ENCODE measurements around the gene CAPSL. TPM values are rescaled to one million over a fixed set of nuclear protein-coding genes. Genes with fewer than 3 reads are reported as not detected.

Gene CAPSL
- total RNA-seq, 3 donors from 2014 or later = not detected

DNA sequence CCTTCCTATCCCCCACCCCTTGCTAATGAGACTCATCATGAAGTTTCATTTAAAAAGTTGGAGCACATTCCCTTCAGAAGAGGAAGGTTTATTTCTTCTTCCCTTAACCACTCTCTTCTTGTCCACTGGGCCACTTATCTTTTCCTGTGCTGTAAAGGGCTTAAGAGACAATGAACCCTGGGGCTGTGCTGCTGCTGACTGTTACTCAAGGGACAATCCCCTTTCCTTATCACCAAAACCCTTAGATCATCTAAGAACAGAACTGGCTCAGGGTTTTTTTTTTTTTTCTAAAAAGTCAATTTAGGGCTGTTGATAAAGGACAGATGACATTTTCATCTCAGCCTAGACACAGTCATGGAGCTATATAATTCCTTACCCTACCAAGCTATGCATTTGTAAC, 29.6 kb downstream of the CAPSL start:
- TF ChIP-seq, protein P1, sequence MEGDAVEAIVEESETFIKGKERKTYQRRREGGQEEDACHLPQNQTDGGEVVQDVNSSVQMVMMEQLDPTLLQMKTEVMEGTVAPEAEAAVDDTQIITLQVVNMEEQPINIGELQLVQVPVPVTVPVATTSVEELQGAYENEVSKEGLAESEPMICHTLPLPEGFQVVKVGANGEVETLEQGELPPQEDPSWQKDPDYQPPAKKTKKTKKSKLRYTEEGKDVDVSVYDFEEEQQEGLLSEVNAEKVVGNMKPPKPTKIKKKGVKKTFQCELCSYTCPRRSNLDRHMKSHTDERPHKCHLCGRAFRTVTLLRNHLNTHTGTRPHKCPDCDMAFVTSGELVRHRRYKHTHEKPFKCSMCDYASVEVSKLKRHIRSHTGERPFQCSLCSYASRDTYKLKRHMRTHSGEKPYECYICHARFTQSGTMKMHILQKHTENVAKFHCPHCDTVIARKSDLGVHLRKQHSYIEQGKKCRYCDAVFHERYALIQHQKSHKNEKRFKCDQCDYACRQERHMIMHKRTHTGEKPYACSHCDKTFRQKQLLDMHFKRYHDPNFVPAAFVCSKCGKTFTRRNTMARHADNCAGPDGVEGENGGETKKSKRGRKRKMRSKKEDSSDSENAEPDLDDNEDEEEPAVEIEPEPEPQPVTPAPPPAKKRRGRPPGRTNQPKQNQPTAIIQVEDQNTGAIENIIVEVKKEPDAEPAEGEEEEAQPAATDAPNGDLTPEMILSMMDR (IDR thresholded peaks at IDR 0.05) = no peak
- TF ChIP-seq POLR2A (IDR thresholded peaks at IDR 0.05) = no peak

DNA sequence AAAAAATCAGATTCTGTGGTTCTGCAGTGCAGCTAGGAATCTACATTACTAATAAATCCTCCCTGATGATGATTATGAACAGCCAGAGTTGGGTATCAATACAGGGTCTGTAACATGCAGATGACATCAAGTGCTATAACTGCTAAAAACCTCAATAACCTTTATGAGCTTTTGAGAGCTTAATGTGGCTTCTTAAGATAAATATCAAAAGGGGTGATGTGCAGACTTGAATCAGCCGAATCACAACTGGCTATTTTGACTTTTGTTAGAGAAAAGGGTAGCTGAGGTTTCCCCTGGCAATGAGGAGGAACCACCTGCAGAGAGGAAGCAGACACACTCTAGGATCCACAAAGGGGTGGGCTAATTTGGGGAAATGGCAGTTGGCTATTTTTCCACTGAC, 30.2 kb downstream of the CAPSL start:
- Histone ChIP-seq H3K9me3 (no peaks in the 10 kb centered on the region), H3K4me3 (no peak overlapping the region), H3K27ac (no peak overlapping the region), H3K36me3 (no peaks in the 10 kb centered on the region), H3K4me1 (no peaks in the 10 kb centered on the region), H3K27me3 (no peaks in the 10 kb centered on the region)
- no peak for DNase-seq (ENCODE audit: low spot score in 2 of 2)
- no peak for TF ChIP-seq POLR2AphosphoS5 (IDR thresholded peaks at IDR 0.05)
- TF ChIP-seq, protein P1 (IDR thresholded peaks at IDR 0.05) = no peak
- no peak for TF ChIP-seq POLR2A (IDR thresholded peaks at IDR 0.05)
- intact Hi-C loops (cut with DNase I; ENCODE audit: low total_unique reads) = no loop called here

More for the DNA sequence above, 29.6 kb downstream of the CAPSL start:
- intact Hi-C loops (cut with DNase I; ENCODE audit: low total_unique reads) = no loop called here
- Histone ChIP-seq H3K4me3 (no peak overlapping the region), H3K27ac (no peak overlapping the region), H3K27me3 (no peaks in the 10 kb centered on the region), H3K36me3 (no peaks in the 10 kb centered on the region), H3K4me1 (no peaks in the 10 kb centered on the region), H3K9me3 (no peaks in the 10 kb centered on the region)
- DNase-seq (ENCODE audit: low spot score in 2 of 2) = no peak

DNA sequence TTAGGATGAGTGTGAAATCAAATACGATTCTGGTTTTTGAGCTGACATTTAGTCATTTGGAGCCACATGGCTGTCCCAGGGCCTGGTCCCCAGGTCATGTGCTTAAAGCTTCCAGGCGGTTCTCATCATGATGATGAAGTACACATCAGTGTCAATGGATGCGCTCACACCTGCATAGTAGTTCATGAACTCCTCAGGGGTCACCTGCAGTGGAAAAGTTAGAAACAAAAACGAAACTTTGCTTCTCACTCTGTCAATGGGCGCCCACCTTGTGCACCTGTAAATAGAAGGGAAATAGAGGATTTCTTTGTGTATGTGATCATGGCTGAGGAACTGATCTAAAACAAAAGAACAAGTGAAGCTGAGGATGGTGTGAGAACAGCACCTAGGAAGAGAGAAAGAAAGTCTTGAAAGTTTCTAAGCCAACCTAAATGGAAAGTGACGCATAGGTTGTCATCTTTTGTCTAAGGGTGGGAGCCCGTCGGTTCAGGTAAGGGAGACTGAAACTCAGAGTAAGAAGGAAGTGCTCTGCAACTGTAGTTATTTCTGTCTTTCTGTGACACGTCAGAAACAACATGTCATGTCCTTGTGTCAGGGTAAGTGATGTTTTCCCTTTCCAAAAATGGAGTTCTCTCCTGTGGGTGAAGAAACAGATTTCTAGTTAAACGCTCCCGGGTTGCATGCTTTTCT, 33.8 kb downstream of the CAPSL start:
- TF ChIP-seq, protein P1 (IDR thresholded peaks at IDR 0.05) = no peak
- TF ChIP-seq POLR2A (IDR thresholded peaks at IDR 0.05) (no peak), POLR2AphosphoS5 (IDR thresholded peaks at IDR 0.05) (no peak)
- Histone ChIP-seq H3K4me1 (no peaks in the 10 kb centered on the region), H3K4me3 (no peak overlapping the region), H3K27ac (no peak overlapping the region), H3K27me3 (no peaks in the 10 kb centered on the region), H3K9me3 (no peaks in the 10 kb centered on the region), H3K36me3 (no peaks in the 10 kb centered on the region)
- intact Hi-C loops (cut with DNase I; ENCODE audit: low total_unique reads) = no loop called here
- DNase-seq (ENCODE audit: low spot score in 2 of 2) = no peak

DNA sequence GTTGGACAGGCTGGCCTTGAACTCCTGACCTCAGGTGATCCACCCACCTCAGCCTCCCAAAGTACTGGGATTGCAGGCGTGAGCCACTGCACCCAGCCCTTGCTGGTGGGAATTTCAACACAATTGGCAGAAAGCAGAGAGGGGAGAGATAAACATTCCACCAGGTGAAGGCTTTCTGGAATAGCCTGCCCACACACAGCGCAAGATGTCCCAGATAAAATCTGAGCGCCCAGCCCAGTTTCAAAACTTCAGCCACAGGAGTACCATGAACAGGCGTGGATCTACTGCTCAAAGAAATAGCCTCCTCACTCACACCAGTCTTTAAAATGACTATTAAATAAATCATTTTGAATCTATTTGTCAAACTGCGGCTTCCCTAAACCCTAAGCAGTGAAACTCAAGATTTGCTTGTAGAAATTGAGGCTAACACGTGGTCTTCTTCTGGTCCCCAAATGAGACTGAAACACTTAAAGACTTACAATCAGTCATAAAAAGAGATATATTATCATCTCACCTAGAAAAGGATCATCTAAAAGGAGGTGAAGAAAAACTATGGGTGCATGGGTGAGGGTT, 34.7 kb downstream of the CAPSL start:
- TF ChIP-seq, protein P1 (IDR thresholded peaks at IDR 0.05) = no peak
- TF ChIP-seq POLR2AphosphoS5 (IDR thresholded peaks at IDR 0.05) = no peak
- no peak for TF ChIP-seq POLR2A (IDR thresholded peaks at IDR 0.05)
- intact Hi-C loops (cut with DNase I; ENCODE audit: low total_unique reads) = no loop called here

DNA sequence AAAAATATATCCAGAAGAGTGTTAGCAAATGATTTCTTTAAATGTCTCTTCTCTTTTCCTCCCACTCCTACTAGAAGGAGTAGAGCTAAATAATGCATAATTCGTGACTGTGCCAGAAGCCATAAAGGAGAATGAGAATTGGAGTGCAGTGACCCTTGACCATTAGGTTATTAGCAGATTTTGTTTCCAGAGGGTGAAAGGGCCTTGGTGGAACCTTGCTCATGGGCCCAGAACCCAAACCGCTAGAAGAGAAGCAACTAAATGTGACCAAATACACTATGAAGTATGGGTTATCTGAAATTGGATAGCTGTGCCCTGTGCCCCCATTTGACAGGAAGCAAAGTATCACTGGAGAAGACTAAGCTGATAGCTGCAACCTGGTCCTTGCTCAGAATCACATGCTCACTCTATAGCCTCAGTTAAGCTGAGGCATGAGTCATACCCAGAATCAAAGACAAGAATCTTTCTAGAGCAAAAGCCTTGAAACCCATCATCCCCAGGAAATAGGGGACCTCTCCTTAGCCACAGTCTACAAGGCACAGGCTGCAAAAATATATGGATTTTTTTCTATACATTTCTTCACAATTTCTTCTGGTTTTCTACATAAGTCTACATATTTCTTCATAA, 36.3 kb downstream of the CAPSL start:
- DNase-seq (ENCODE audit: low spot score in 2 of 2) = no peak
- intact Hi-C loops (cut with DNase I; ENCODE audit: low total_unique reads) = no loop called here
- no peak overlapping the region for H3K27ac ChIP-seq
- H3K9me3 ChIP-seq = no peaks in the 10 kb centered on the region
- no peaks in the 10 kb centered on the region for H3K4me1 ChIP-seq
- no peaks in the 10 kb centered on the region for H3K27me3 ChIP-seq
- no peak for TF ChIP-seq POLR2AphosphoS5 (IDR thresholded peaks at IDR 0.05)
- TF ChIP-seq POLR2A (IDR thresholded peaks at IDR 0.05) = no peak
- TF ChIP-seq, protein P1 (IDR thresholded peaks at IDR 0.05) = no peak
- H3K4me3 ChIP-seq = no peak overlapping the region
- no peaks in the 10 kb centered on the region for H3K36me3 ChIP-seq

More for the DNA sequence above, 34.7 kb downstream of the CAPSL start:
- no peaks in the 10 kb centered on the region for H3K9me3 ChIP-seq
- no peak overlapping the region for H3K27ac ChIP-seq
- H3K36me3 ChIP-seq = no peaks in the 10 kb centered on the region
- no peaks in the 10 kb centered on the region for H3K27me3 ChIP-seq
- H3K4me1 ChIP-seq = no peaks in the 10 kb centered on the region
- no peak for DNase-seq (ENCODE audit: low spot score in 2 of 2)
- H3K4me3 ChIP-seq = no peak overlapping the region
